Endothelial cell of umbilical vein (primary cell): ENCODE data around the gene RBM44. TPM values are rescaled to one million over a fixed set of nuclear protein-coding genes. Genes with fewer than 3 reads are reported as not detected.

Experiments used
- BruUV-seq: library from RNA; stranded (reverse); fragments of 400-500 nt; replicated peaks from 2 replicates; lab custom pipeline; 2021; lab: Mats Ljungman, UMichigan
- CTCF ChIA-PET: fragments of 300-600, 350-600 bp; sonication (Branson Sonifier 250); formaldehyde crosslinking; loops from one replicate; lab custom pipeline; 2021; ENCODE audit warnings: antibody characterized with exemption, inconsistent platforms; lab: Charles Lee
- POLR2A ChIA-PET: fragments of 300-600, 350-600 bp; sonication (Branson Sonifier 250); formaldehyde crosslinking; loops from one replicate; lab custom pipeline; 2021; ENCODE audit warnings: antibody characterized with exemption, inconsistent platforms; lab: Charles Lee
- DNase-seq: peaks from one replicate; pipeline ENCODE4 v3.0.0-alpha.2; 2011; ENCODE audit warnings: low read depth, low spot score
- FAIRE-seq: peaks from 2 replicates; lab custom pipeline; 2011; peaks lifted over from hg19 to GRCh38; lab: Jason Lieb, UNC
- H2AFZ ChIP-seq: 2 replicates; pipeline ENCODE4 v1.6.0; 2012; ENCODE audit warnings: low read depth, low read length, control low read depth, inconsistent platforms
- H3K27ac ChIP-seq: 2 replicates; pipeline ENCODE4 v1.5.1; 2011; ENCODE audit warnings: low read depth, mild to moderate bottlenecking, control low read depth, low read length, moderate library complexity; ENCODE audit not compliant: insufficient read depth
- H3K27me3 ChIP-seq, 2 experiments: 2 replicates each; pipeline versions ENCODE4 v1.6.0 to v1.6.1; 2011; ENCODE audit warnings: low read length in 2 of 2, mixed read lengths in 1 of 2; ENCODE audit not compliant: control insufficient read depth in 2 of 2, insufficient read depth in 2 of 2
- H3K36me3 ChIP-seq, 2 experiments: 2 replicates in 1 of 2; 3 replicates in 1 of 2; pipeline ENCODE4 v1.5.1; 2011; ENCODE audit warnings: low read length in 2 of 2, mild to moderate bottlenecking in 1 of 2, moderate library complexity in 1 of 2; ENCODE audit not compliant: control insufficient read depth in 2 of 2, insufficient read depth in 2 of 2; ENCODE audit errors: extremely low read depth in 1 of 2
- H3K4me1 ChIP-seq: 3 replicates; pipeline ENCODE4 v1.5.1; 2011; ENCODE audit warnings: mild to moderate bottlenecking, low read length; ENCODE audit not compliant: control insufficient read depth, insufficient read depth; ENCODE audit errors: extremely low read depth
- H3K4me2 ChIP-seq: 2 replicates; pipeline ENCODE4 v1.6.1; 2011; ENCODE audit warnings: low read length, control low read depth, mixed read lengths; ENCODE audit not compliant: insufficient read depth
- H3K4me3 ChIP-seq, 3 experiments: fragments of 200-600 bp in 1 of 3; sonication (generic), shearing (Covaris generic) in 1 of 3; replicated peaks in 1 of 3; 2 replicates each; pipeline ENCODE4 v1.5.1; 2011 to 2016; ENCODE audit warnings: control low read depth in 3 of 3, low read length in 3 of 3, mild to moderate bottlenecking in 2 of 3, inconsistent platforms in 1 of 3, low read depth in 1 of 3, moderate library complexity in 1 of 3; ENCODE audit not compliant: insufficient read depth in 1 of 3
- H3K79me2 ChIP-seq: 2 replicates; pipeline ENCODE4 v1.6.0; 2012; ENCODE audit warnings: low read length, inconsistent platforms; ENCODE audit not compliant: control insufficient read depth, insufficient read depth
- H3K9ac ChIP-seq: replicated peaks from 2 replicates; pipeline ENCODE3; 2011; ENCODE audit warnings: low read length, control low read depth; ENCODE audit not compliant: insufficient read depth; ENCODE audit errors: extremely low read depth
- H3K9me1 ChIP-seq: replicated peaks from 3 replicates; pipeline ENCODE4 v1.6.0; 2011; ENCODE audit warnings: mild to moderate bottlenecking, low read length; ENCODE audit not compliant: control insufficient read depth, insufficient read depth; ENCODE audit errors: extremely low read depth
- H3K9me3 ChIP-seq: replicated peaks from 2 replicates; pipeline ENCODE4 v1.5.1; 2012; ENCODE audit warnings: low read length, inconsistent platforms; ENCODE audit not compliant: control insufficient read depth, insufficient read depth
- H4K20me1 ChIP-seq: replicated peaks from 2 replicates; pipeline ENCODE3; 2011; ENCODE audit warnings: mild to moderate bottlenecking, low read length; ENCODE audit not compliant: control insufficient read depth, insufficient read depth; ENCODE audit errors: extremely low read depth
- CTCF ChIP-seq, 2 donors: IDR thresholded peaks; 1 replicate in 1 of 2; 2 replicates in 1 of 2; pipeline ENCODE4 v1.5.1; 2011; ENCODE audit warnings: low read length in 2 of 2, mild to moderate bottlenecking in 2 of 2, moderate library complexity in 2 of 2, control low read depth in 1 of 2, inconsistent platforms in 1 of 2, low read depth in 1 of 2; ENCODE audit not compliant: insufficient read depth in 1 of 2; ENCODE audit errors: extremely low read depth in 1 of 2
- EZH2 ChIP-seq: IDR thresholded peaks from 2 replicates; pipeline ENCODE4 v1.6.1; 2012; ENCODE audit warnings: borderline replicate concordance, low read depth, mild to moderate bottlenecking, moderate library complexity, low read length, inconsistent platforms; ENCODE audit not compliant: severe bottlenecking
- FOS ChIP-seq: IDR thresholded peaks from 2 replicates; pipeline ENCODE4 v1.6.1; 2011; ENCODE audit warnings: mild to moderate bottlenecking, low read length, moderate library complexity, borderline replicate concordance; ENCODE audit not compliant: insufficient read depth
- GATA2 ChIP-seq: IDR thresholded peaks from 2 replicates; pipeline ENCODE4 v1.7.0; 2011; ENCODE audit warnings: low read depth, mild to moderate bottlenecking, moderate library complexity, mixed read lengths, low read length; ENCODE audit not compliant: insufficient read length, insufficient read depth
- MAX ChIP-seq: IDR thresholded peaks from 2 replicates; pipeline ENCODE4 v1.6.1; 2011; ENCODE audit not compliant: insufficient read depth, insufficient read length
- MYC ChIP-seq: IDR thresholded peaks from one replicate; pipeline ENCODE4 v1.6.1; 2011; ENCODE audit warnings: mild to moderate bottlenecking, low read depth, low read length
- POLR2AphosphoS5 ChIP-seq: IDR thresholded peaks from 2 replicates; pipeline ENCODE4 v1.6.1; 2012; ENCODE audit warnings: low read depth, mild to moderate bottlenecking, control low read depth, low read length, moderate library complexity; ENCODE audit not compliant: insufficient read depth
- dilution Hi-C: fragments of 300-500 bp; cut with MboI; formaldehyde crosslinking; loops from one replicate; pipeline ENCODE4 v1.15.0; 2019; ENCODE audit warnings: low sequenced_read_pairs; ENCODE audit not compliant: extremely low pct_ligation_motif_present
- intact Hi-C: fragments of 100-400 bp; cut with micrococcal nuclease; formaldehyde crosslinking; loops from one replicate; pipeline ENCODE4 v1.10.0; 2022
- polyA plus RNA-seq, 4 experiments: library from polyadenylated mRNA; depleted of rRNA in 3 of 4; stranded (reverse) in 3 of 4; unstranded in 1 of 4; fragments of >200 nt; gene quantifications; 2 replicates each; pipeline versions ENCODE4 v1.2.1 to v1.2.3, GENCODE V29; 2011 to 2012; ENCODE audit warnings: missing spikeins in 1 of 4
- total RNA-seq: library from RNA; stranded (reverse); gene quantifications from 2 replicates; pipeline ENCODE4 v1.2.3, GENCODE V29; 2021

RBM44 gene
- total and polyA plus RNA-seq, 2 donors (not counting 3 experiments of a cell fraction or from before 2014, with no cell fraction given) = 0.14 to 0.53 TPM

GRCh38 chr2:237765875-237766274 lies 32.7 kb upstream of the RBM44 start:
- Histone ChIP-seq H3K4me3 (no peak overlapping the region), H3K9me1 (no peaks in the 10 kb centered on the region), H3K9me3 (no peaks in the 10 kb centered on the region), H2AFZ (no peak overlapping the region), H4K20me1 (no peaks in the 10 kb centered on the region), H3K4me2 (no peak overlapping the region), H3K27ac (no peak overlapping the region), H3K27me3 (no peaks in the 10 kb centered on the region), H3K79me2 (no peaks in the 10 kb centered on the region), H3K4me1 (no peaks in the 10 kb centered on the region), H3K9ac (no peak overlapping the region), H3K36me3 (peaks cover 18 to 25% of the 10 kb centered on the region in 2 experiments)
- TF ChIP-seq MAX (no peak), MYC (no peak), POLR2AphosphoS5 (no peak), CTCF (IDR thresholded peaks at IDR 0.05; ENCODE audit: extremely low read depth in 1 of 2, insufficient read depth in 1 of 2, low read depth in 1 of 2, low read length in 2 of 2) (no peak), EZH2 (no peak), FOS (no peak), GATA2 (no peak)
- FAIRE-seq (no peak), DNase-seq (no peak)
- ChIA-PET CTCF (interaction anchor here (2.7 kb wide), 1 partner anchor 9 kb away, joined by 8 read pairs; no protein-coding TSS in a partner anchor), POLR2A (interaction anchor here (0.7 kb wide), 1 partner anchor 113 kb away, joined by 5 read pairs; no protein-coding TSS in a partner anchor)
- BruUV-seq = no TSS peak
- intact Hi-C loops (no loop called here), dilution Hi-C loops (no loop called here)
